GM18511 (cell line): ENCODE data around the gene RGS8.
A peak's percentile ranks its signal among the peaks of the same experiment; 100 is the strongest.

ENCODE experiments used
- ATAC-seq: cut with Tn5 transposase; IDR thresholded peaks from one replicate; pipeline ENCODE4 v1.9.1; 2021; ENCODE audit warnings: mild to moderate bottlenecking, moderate library complexity; ENCODE audit not compliant: unreplicated experiment

RGS8 gene

GRCh38 chr1:182684116-182684828 lies at the start of gene RGS8:
Gene RGS8 (minus strand): TSS chr1:182684587. CDS start chr1:182669649, 14,938 bp downstream.
- no peak for ATAC-seq

GRCh38 chr1:182731852-182732575 lies 47.6 kb upstream of the RGS8 start:
- ATAC-seq = no peak

GRCh38 chr1:182726912-182727311 lies 42.5 kb upstream of the RGS8 start:
- no peak for ATAC-seq

- no peak for ATAC-seq
Observed at GRCh38 chr1:182725259-182726255, 41.2 kb upstream of the RGS8 start.

GRCh38 chr1:182724215-182724614 lies 39.8 kb upstream of the RGS8 start:
- no peak for ATAC-seq

GRCh38 chr1:182723200-182723599 lies 38.8 kb upstream of the RGS8 start:
- no peak for ATAC-seq

GRCh38 chr1:182721525-182721924 lies 37.1 kb upstream of the RGS8 start:
- no peak for ATAC-seq

- no peak for ATAC-seq
Observed at GRCh38 chr1:182720463-182720862, 36.1 kb upstream of the RGS8 start.

GRCh38 chr1:182719553-182719952 lies 35.2 kb upstream of the RGS8 start:
- ATAC-seq = no peak

- no peak for ATAC-seq
Observed at GRCh38 chr1:182718311-182718710, 33.9 kb upstream of the RGS8 start.

- ATAC-seq = peak; percentile 63
Observed at GRCh38 chr1:182716740-182717720, 32.6 kb upstream of the RGS8 start.

- ATAC-seq = no peak
Observed at GRCh38 chr1:182715531-182715930, 31.1 kb upstream of the RGS8 start.

GRCh38 chr1:182714546-182714945 lies 30.2 kb upstream of the RGS8 start:
- no peak for ATAC-seq

- ATAC-seq = no peak
Observed at GRCh38 chr1:182713939-182714338, 29.6 kb upstream of the RGS8 start.

GRCh38 chr1:182713492-182713891 lies 29.1 kb upstream of the RGS8 start:
- no peak for ATAC-seq

GRCh38 chr1:182709855-182710254 lies 25.5 kb upstream of the RGS8 start:
- no peak for ATAC-seq

GRCh38 chr1:182709225-182709764 lies 24.9 kb upstream of the RGS8 start:
- no peak for ATAC-seq

- ATAC-seq = no peak
Observed at GRCh38 chr1:182707122-182707521, 22.7 kb upstream of the RGS8 start.

GRCh38 chr1:182704677-182705076 lies 20.3 kb upstream of the RGS8 start:
- ATAC-seq = no peak

GRCh38 chr1:182703539-182703938 lies 19.2 kb upstream of the RGS8 start:
- ATAC-seq = no peak
